Uterus (tissue), 4 donors: ENCODE results near the gene TXNRD3. TPM values are rescaled to one million over a fixed set of nuclear protein-coding genes. Genes with fewer than 3 reads are reported as not detected.
"Not testable (repeated sequence)": the region's sequence is repeated elsewhere in the genome, so short reads cannot be mapped to it uniquely, and the experiment has no call there.

Experiments used
- DNase-seq, 2 donors: peaks; one replicate each; pipeline ENCODE4 v3.0.0-alpha.2; 2019 to 2020
- H3K27ac ChIP-seq, 2 donors: fragments of 200-600 bp; sonication (generic); 1 replicate in 1 of 2; 2 replicates in 1 of 2; pipeline ENCODE4 v1.5.1; 2016 to 2018
- H3K27me3 ChIP-seq, 2 donors: fragments of 200-600 bp; sonication (generic); one replicate each; pipeline ENCODE4 v1.5.1; 2018 to 2019; ENCODE audit warnings: control low read depth in 1 of 2
- H3K36me3 ChIP-seq, 2 donors: fragments of 200-600 bp; sonication (generic); one replicate each; pipeline ENCODE4 v1.5.1; 2019; ENCODE audit warnings: control low read depth in 1 of 2
- H3K4me1 ChIP-seq, 2 donors: fragments of 200-600 bp; sonication (generic); one replicate each; pipeline ENCODE4 v1.5.1; 2018 to 2019; ENCODE audit warnings: control low read depth in 1 of 2
- H3K4me3 ChIP-seq, 2 donors: fragments of 200-600 bp; sonication (generic); 1 replicate in 1 of 2; 2 replicates in 1 of 2; pipeline ENCODE4 v1.5.1; 2018 to 2019; ENCODE audit warnings: mild to moderate bottlenecking in 1 of 2
- H3K9me3 ChIP-seq, 2 donors: fragments of 200-600 bp; sonication (generic); one replicate each; pipeline ENCODE4 v1.5.1; 2019; ENCODE audit warnings: control low read depth in 1 of 2
- CTCF ChIP-seq, 4 experiments: fragments of 200-600 bp in 2 of 4; fragments of 450-650 bp in 2 of 4; sonication (generic) in 2 of 4; IDR thresholded peaks; one replicate each; pipeline ENCODE4 v1.5.1; 2016 to 2019; ENCODE audit warnings: antibody characterized with exemption in 4 of 4, mild to moderate bottlenecking in 2 of 4, moderate library complexity in 1 of 4
- POLR2A ChIP-seq, 2 donors: fragments of 450-650 bp; IDR thresholded peaks; one replicate each; pipeline ENCODE4 v1.6.1; 2016; ENCODE audit warnings: antibody characterized with exemption in 2 of 2, mild to moderate bottlenecking in 1 of 2, moderate library complexity in 1 of 2
- intact Hi-C: fragments of 100-400 bp; cut with DNase I; formaldehyde crosslinking; loops from one replicate; pipeline ENCODE4 v1.15.1; 2023; ENCODE audit warnings: low total_unique reads
- total RNA-seq, 4 donors: library from RNA; depleted of rRNA in 3 of 4; stranded (reverse); fragments of >200 nt in 3 of 4; gene quantifications; one replicate each; pipeline versions ENCODE4 v1.1.0 to v1.2.4, GENCODE V29; 2014 to 2023
- donor health status: DM: yes; HTN: yes; CAD: no.

Gene TXNRD3
- total RNA-seq, 4 donors from 2014 or later, result 13.8 to 31.2 (median 17.8) TPM

- Histone ChIP-seq H3K4me3 (no peak overlapping the region), H3K27ac (no peak overlapping the region), H3K27me3 (no peaks in the 10 kb centered on the region), H3K36me3 (no peaks in the 10 kb centered on the region), H3K4me1 (no peaks in the 10 kb centered on the region), H3K9me3 (peaks cover 3% of the 10 kb centered on the region in 2 donors)
- TF ChIP-seq CTCF (IDR thresholded peaks at IDR 0.05), result no peak
- DNase-seq, result no peak
- intact Hi-C loops, result no loop called here
These were observed 55.8 kb downstream of the TXNRD3 start for GRCh38 chr3:126599101-126599500.

GRCh38 chr3:126595479-126595878 lies 59.4 kb downstream of the TXNRD3 start:
- H3K36me3 ChIP-seq, H3K9me3 ChIP-seq, H3K4me3 ChIP-seq, intact Hi-C loops, DNase-seq, H3K4me1 ChIP-seq, H3K27me3 ChIP-seq, H3K27ac ChIP-seq: not testable (repeated sequence)

- H3K9me3 ChIP-seq, H3K4me1 ChIP-seq, H3K27ac ChIP-seq, DNase-seq, H3K4me3 ChIP-seq, H3K27me3 ChIP-seq, H3K36me3 ChIP-seq, intact Hi-C loops: not testable (repeated sequence)
These were observed 63.4 kb downstream of the TXNRD3 start for GRCh38 chr3:126591515-126591914.

GRCh38 chr3:126582311-126582710 lies 72.6 kb downstream of the TXNRD3 start:
- Histone ChIP-seq H3K9me3 (no peaks in the 10 kb centered on the region), H3K4me1 (no peaks in the 10 kb centered on the region), H3K36me3 (no peaks in the 10 kb centered on the region), H3K27me3 (no peaks in the 10 kb centered on the region), H3K4me3 (no peak overlapping the region), H3K27ac (no peak overlapping the region)
- TF ChIP-seq CTCF (IDR thresholded peaks at IDR 0.05) (no peak), POLR2A (IDR thresholded peaks at IDR 0.05) (no peak)
- intact Hi-C loops, result no loop called here
- no peak for DNase-seq

GRCh38 chr3:126581569-126581968 lies 73.4 kb downstream of the TXNRD3 start:
- no peaks in the 10 kb centered on the region for H3K4me1 ChIP-seq
- H3K36me3 ChIP-seq, result no peaks in the 10 kb centered on the region
- no peak overlapping the region for H3K4me3 ChIP-seq
- H3K9me3 ChIP-seq, result no peaks in the 10 kb centered on the region
- DNase-seq, result no peak
- no peaks in the 10 kb centered on the region for H3K27me3 ChIP-seq
- H3K27ac ChIP-seq, result no peak overlapping the region
- intact Hi-C loops, result no loop called here
- TF ChIP-seq POLR2A (IDR thresholded peaks at IDR 0.05) (no peak), CTCF (IDR thresholded peaks at IDR 0.05) (no peak)

GRCh38 chr3:126580746-126581145 lies 74.2 kb downstream of the TXNRD3 start:
- no peaks in the 10 kb centered on the region for H3K27me3 ChIP-seq
- no peak for TF ChIP-seq CTCF (IDR thresholded peaks at IDR 0.05)
- no peak for TF ChIP-seq POLR2A (IDR thresholded peaks at IDR 0.05)

More at GRCh38 chr3:126580746-126581145, 74.2 kb downstream of the TXNRD3 start:
- Histone ChIP-seq H3K27ac (no peak overlapping the region), H3K9me3 (no peaks in the 10 kb centered on the region), H3K4me1 (no peaks in the 10 kb centered on the region), H3K36me3 (no peaks in the 10 kb centered on the region), H3K4me3 (no peak overlapping the region)
- DNase-seq, result no peak
- intact Hi-C loops, result no loop called here
